ENCODE data around the gene EIF2S1. TPM values are rescaled to one million over a fixed set of nuclear protein-coding genes. Genes with fewer than 3 reads are reported as not detected.

Gene EIF2S1
- total and polyA plus RNA-seq, 4 donors, result 32.3 to 84.6 (median 70.1) TPM

GRCh38 chr14:67357186-67357968 lies 2.8 kb upstream of the EIF2S1 start:
- Histone ChIP-seq H3K4me3 (ENCODE audit: low read depth in 1 of 3, low read length in 3 of 3) (no peak overlapping the region), H3K27ac (ENCODE audit: low read depth in 1 of 2, low read length in 2 of 2) (no peak overlapping the region), H3K36me3 (ENCODE audit: control insufficient read depth in 4 of 4, insufficient read depth in 3 of 4, low read depth in 1 of 4, low read length in 3 of 4) (peaks cover 0 to 1% (median 0%) of the 10 kb centered on the region in 4 donors), H3K9me3 (ENCODE audit: control insufficient read depth in 4 of 4, low read length in 3 of 4) (no peaks in the 10 kb centered on the region), H3K9ac (ENCODE audit: low read depth in 1 of 2, low read length in 2 of 2) (no peak overlapping the region), H3K4me1 (ENCODE audit: control insufficient read depth in 4 of 4, insufficient read depth in 4 of 4, low read length in 3 of 4) (peaks cover 7 to 38% (median 32%) of the 10 kb centered on the region in 4 donors), H3K27me3 (ENCODE audit: control insufficient read depth in 4 of 4, insufficient read depth in 4 of 4, low read length in 3 of 4) (no peaks in the 10 kb centered on the region)
- WGBS, result 77% methylated on average over 4 of the region's 4 CpGs
- no peak for DNase-seq (ENCODE audit: low spot score)
- no peak for TF ChIP-seq YY1 (IDR thresholded peaks at IDR 0.05)
- TF ChIP-seq RAD21 (IDR thresholded peaks at IDR 0.05), result no peak
- TF ChIP-seq CTCF (IDR thresholded peaks at IDR 0.05; ENCODE audit: low read depth, low read length, missing input control), result no peak
- no peak for TF ChIP-seq TAF1 (conservative IDR thresholded peaks at IDR 0.05)
- TF ChIP-seq FOXA2 (IDR thresholded peaks at IDR 0.05), result no peak

- DNase-seq (ENCODE audit: low spot score), result no peak
- H3K27me3 ChIP-seq (ENCODE audit: control insufficient read depth in 4 of 4, insufficient read depth in 4 of 4, low read length in 3 of 4), result no peaks in the 10 kb centered on the region
- H3K9ac ChIP-seq (ENCODE audit: low read depth in 1 of 2, low read length in 2 of 2), result no peak overlapping the region
- H3K9me3 ChIP-seq (ENCODE audit: control insufficient read depth in 4 of 4, low read length in 3 of 4), result no peaks in the 10 kb centered on the region
- 82% methylated on average over 9 of the region's 9 CpGs for WGBS
- TF ChIP-seq ATF3 (IDR thresholded peaks at IDR 0.05) (no peak), RAD21 (IDR thresholded peaks at IDR 0.05) (no peak), SP1 (IDR thresholded peaks at IDR 0.05) (no peak), ZBTB33 (IDR thresholded peaks at IDR 0.05) (no peak), YY1 (IDR thresholded peaks at IDR 0.05) (no peak), GABPA (IDR thresholded peaks at IDR 0.05 in 1 of 2, conservative IDR thresholded peaks at IDR 0.05 in 1 of 2) (no peak), TAF1 (conservative IDR thresholded peaks at IDR 0.05) (no peak), REST (IDR thresholded peaks at IDR 0.05) (no peak), MAX (IDR thresholded peaks at IDR 0.05) (no peak), RXRA (IDR thresholded peaks at IDR 0.05) (no peak), NR2F2 (IDR thresholded peaks at IDR 0.05) (no peak), EGR1 (IDR thresholded peaks at IDR 0.05; ENCODE audit: low read depth in 2 of 2) (no peak), FOXA1 (IDR thresholded peaks at IDR 0.05) (no peak), FOXA2 (IDR thresholded peaks at IDR 0.05) (no peak)
- peaks cover 0 to 2% (median 0%) of the 10 kb centered on the region in 4 donors for H3K36me3 ChIP-seq (ENCODE audit: control insufficient read depth in 4 of 4, insufficient read depth in 3 of 4, low read depth in 1 of 4, low read length in 3 of 4)
- no peak overlapping the region for H3K4me3 ChIP-seq (ENCODE audit: low read depth in 1 of 3, low read length in 3 of 3)
- H3K4me1 ChIP-seq (ENCODE audit: control insufficient read depth in 4 of 4, insufficient read depth in 4 of 4, low read length in 3 of 4), result peaks cover 7 to 42% (median 38%) of the 10 kb centered on the region in 4 donors
- no peak overlapping the region for H3K27ac ChIP-seq (ENCODE audit: low read depth in 1 of 2, low read length in 2 of 2)
Measured at GRCh38 chr14:67357969-67358354, 2.2 kb upstream of the EIF2S1 start.

All from liver (tissue), 9 donors.